Measurements from ENCODE around the gene PPP3CA.

PPP3CA gene

DNA sequence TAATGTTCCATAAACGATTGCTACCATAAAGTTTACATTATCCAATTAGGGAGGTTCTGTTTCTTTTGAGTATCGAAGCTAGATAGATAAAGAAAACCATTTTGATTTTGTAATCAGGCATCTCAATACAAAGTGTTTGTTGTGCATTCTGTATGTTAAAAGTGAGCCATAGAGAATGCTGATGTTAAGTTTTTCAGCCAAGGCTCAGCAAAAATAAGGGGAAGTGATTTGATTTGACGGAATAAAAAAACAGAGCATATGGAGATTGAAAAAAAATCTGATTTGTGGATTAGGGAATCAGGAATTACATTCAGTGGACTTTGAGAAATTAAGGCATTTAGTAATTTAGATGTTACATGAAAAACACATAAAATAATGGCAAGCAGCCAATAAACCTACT lies 314.8 kb downstream of the PPP3CA start:
- TF ChIP-seq, protein P1, sequence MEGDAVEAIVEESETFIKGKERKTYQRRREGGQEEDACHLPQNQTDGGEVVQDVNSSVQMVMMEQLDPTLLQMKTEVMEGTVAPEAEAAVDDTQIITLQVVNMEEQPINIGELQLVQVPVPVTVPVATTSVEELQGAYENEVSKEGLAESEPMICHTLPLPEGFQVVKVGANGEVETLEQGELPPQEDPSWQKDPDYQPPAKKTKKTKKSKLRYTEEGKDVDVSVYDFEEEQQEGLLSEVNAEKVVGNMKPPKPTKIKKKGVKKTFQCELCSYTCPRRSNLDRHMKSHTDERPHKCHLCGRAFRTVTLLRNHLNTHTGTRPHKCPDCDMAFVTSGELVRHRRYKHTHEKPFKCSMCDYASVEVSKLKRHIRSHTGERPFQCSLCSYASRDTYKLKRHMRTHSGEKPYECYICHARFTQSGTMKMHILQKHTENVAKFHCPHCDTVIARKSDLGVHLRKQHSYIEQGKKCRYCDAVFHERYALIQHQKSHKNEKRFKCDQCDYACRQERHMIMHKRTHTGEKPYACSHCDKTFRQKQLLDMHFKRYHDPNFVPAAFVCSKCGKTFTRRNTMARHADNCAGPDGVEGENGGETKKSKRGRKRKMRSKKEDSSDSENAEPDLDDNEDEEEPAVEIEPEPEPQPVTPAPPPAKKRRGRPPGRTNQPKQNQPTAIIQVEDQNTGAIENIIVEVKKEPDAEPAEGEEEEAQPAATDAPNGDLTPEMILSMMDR (IDR thresholded peaks at IDR 0.05), result no peak
- no peaks in the 10 kb centered on the region for H3K36me3 ChIP-seq (ENCODE audit: control insufficient read depth, insufficient read depth, low read length)
- H3K27me3 ChIP-seq (ENCODE audit: control insufficient read depth, insufficient read depth, low read length), result no peaks in the 10 kb centered on the region

GRCh38 chr4:101031971-101032370 lies 315.4 kb downstream of the PPP3CA start:
- Histone ChIP-seq H3K27ac (no peak overlapping the region), H2AFZ (no peak overlapping the region), H3K9ac (no peak overlapping the region), H3K4me3 (ENCODE audit: low read depth, low read length) (no peak overlapping the region), H3K79me2 (no peaks in the 10 kb centered on the region), H3K4me1 (no peaks in the 10 kb centered on the region), H3K27me3 (ENCODE audit: control insufficient read depth, insufficient read depth, low read length) (no peaks in the 10 kb centered on the region), H3K36me3 (ENCODE audit: control insufficient read depth, insufficient read depth, low read length) (no peaks in the 10 kb centered on the region), H3K9me3 (ENCODE audit: control insufficient read depth, low read length) (no peaks in the 10 kb centered on the region), H3K4me2 (ENCODE audit: low read length) (no peak overlapping the region)
- TF ChIP-seq, protein P1 (IDR thresholded peaks at IDR 0.05), result no peak

More for the DNA sequence above, 314.8 kb downstream of the PPP3CA start:
- Histone ChIP-seq H3K27ac (no peak overlapping the region), H3K79me2 (no peaks in the 10 kb centered on the region), H3K9ac (no peak overlapping the region), H3K9me3 (ENCODE audit: control insufficient read depth, low read length) (no peaks in the 10 kb centered on the region), H3K4me2 (ENCODE audit: low read length) (no peak overlapping the region), H3K4me3 (ENCODE audit: low read depth, low read length) (no peak overlapping the region), H3K4me1 (no peaks in the 10 kb centered on the region), H2AFZ (no peak overlapping the region)

DNA sequence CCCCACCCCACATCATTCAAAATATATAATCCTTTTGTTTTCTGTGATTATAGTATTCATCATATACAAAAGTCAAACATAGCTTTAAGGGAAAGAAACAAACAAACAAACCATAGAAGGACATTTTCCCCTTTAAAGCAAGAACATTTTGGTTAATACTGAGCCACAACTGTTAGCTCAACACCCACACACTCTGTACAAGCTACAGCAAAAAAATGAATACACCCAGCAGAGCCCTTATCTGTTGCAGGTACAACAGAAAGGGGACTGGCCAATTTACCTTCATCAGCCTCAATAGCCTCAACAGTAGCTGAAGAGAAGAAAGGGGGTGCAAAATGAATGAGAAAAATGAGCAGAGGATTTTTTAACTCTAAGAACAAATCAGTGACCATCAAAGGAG lies 318.4 kb downstream of the PPP3CA start:
- H3K27me3 ChIP-seq (ENCODE audit: control insufficient read depth, insufficient read depth, low read length), result no peaks in the 10 kb centered on the region
- H3K4me3 ChIP-seq (ENCODE audit: low read depth, low read length), result no peak overlapping the region
- no peaks in the 10 kb centered on the region for H3K36me3 ChIP-seq (ENCODE audit: control insufficient read depth, insufficient read depth, low read length)
- no peak overlapping the region for H3K27ac ChIP-seq
- no peak overlapping the region for H2AFZ ChIP-seq
- H3K9ac ChIP-seq, result no peak overlapping the region
- no peak overlapping the region for H3K4me2 ChIP-seq (ENCODE audit: low read length)
- TF ChIP-seq, protein P1 (IDR thresholded peaks at IDR 0.05), result no peak
- H3K4me1 ChIP-seq, result no peaks in the 10 kb centered on the region
- no peaks in the 10 kb centered on the region for H3K79me2 ChIP-seq
- no peaks in the 10 kb centered on the region for H3K9me3 ChIP-seq (ENCODE audit: control insufficient read depth, low read length)

DNA sequence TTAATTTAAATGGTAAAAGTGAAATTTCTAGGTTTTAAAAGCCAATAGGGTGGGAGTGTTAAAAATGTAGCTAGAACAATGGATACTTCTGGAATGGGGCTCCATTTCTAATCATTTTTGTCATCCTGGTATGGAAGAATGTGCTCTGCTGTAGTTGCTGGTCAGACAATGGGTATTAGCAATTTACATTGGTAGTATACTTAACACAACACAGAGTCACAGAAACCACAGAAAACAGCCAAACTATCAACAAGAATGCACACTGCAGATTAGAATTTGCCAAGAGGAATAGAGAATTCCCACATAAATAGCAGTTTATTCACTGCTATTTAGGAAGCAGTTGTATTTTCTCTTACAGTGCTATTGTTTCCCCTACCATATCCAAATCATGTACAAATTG lies 319.6 kb downstream of the PPP3CA start:
- no peaks in the 10 kb centered on the region for H3K4me1 ChIP-seq

DNA sequence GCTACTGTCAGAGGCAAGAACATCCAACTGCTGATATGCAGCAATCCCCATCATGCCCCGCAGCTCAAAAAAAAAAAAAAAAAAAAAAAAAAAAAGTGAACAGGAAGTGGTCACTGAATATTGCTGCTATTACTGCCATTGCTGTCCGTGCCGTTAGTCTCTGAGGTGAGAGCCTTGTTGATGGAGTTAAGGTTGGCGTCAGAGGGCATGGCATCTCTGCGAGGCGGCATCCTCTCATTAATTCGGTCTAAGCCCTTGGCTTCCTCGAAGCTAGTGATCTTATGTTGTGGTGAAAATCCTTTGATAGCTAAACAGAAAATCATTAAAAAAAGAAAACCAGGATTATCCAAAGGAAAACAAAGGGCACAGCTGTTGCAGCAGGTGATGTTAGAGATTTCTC lies 321.6 kb downstream of the PPP3CA start:
- Histone ChIP-seq H3K36me3 (ENCODE audit: control insufficient read depth, insufficient read depth, low read length) (no peaks in the 10 kb centered on the region), H3K79me2 (no peaks in the 10 kb centered on the region), H3K4me2 (ENCODE audit: low read length) (no peak overlapping the region), H3K27me3 (ENCODE audit: control insufficient read depth, insufficient read depth, low read length) (no peaks in the 10 kb centered on the region), H3K4me1 (no peaks in the 10 kb centered on the region), H3K27ac (no peak overlapping the region), H3K9me3 (ENCODE audit: control insufficient read depth, low read length) (no peaks in the 10 kb centered on the region), H3K9ac (no peak overlapping the region), H2AFZ (no peak overlapping the region), H3K4me3 (ENCODE audit: low read depth, low read length) (no peak overlapping the region)
- TF ChIP-seq, protein P1 (IDR thresholded peaks at IDR 0.05), result no peak

More for the DNA sequence above, 319.6 kb downstream of the PPP3CA start:
- TF ChIP-seq, protein P1 (IDR thresholded peaks at IDR 0.05), result no peak
- Histone ChIP-seq H3K4me3 (ENCODE audit: low read depth, low read length) (no peak overlapping the region), H2AFZ (no peak overlapping the region), H3K79me2 (no peaks in the 10 kb centered on the region), H3K27ac (no peak overlapping the region), H3K9me3 (ENCODE audit: control insufficient read depth, low read length) (no peaks in the 10 kb centered on the region), H3K27me3 (ENCODE audit: control insufficient read depth, insufficient read depth, low read length) (no peaks in the 10 kb centered on the region), H3K36me3 (ENCODE audit: control insufficient read depth, insufficient read depth, low read length) (no peaks in the 10 kb centered on the region), H3K9ac (no peak overlapping the region), H3K4me2 (ENCODE audit: low read length) (no peak overlapping the region)
